Spinal cord (tissue), 10 donors: ENCODE measurements around the gene PLEKHA3. TPM values are rescaled to one million over a fixed set of nuclear protein-coding genes. Genes with fewer than 3 reads are reported as not detected.

Source experiments
- DNase-seq, 6 donors: peaks; one replicate each; pipeline versions ENCODE4 v3.0.0 to v3.0.0-alpha.2; 2013 to 2015; ENCODE audit warnings: low spot score in 6 of 6, low read depth in 4 of 6
- H3K27ac ChIP-seq: one replicate; pipeline ENCODE4 v1.5.1; 2013; ENCODE audit warnings: low read depth, low read length, control low read depth
- H3K27me3 ChIP-seq: one replicate; pipeline ENCODE4 v1.6.1; 2013; ENCODE audit warnings: low read length; ENCODE audit not compliant: control insufficient read depth, insufficient read depth
- H3K36me3 ChIP-seq: one replicate; pipeline ENCODE4 v1.6.1; 2013; ENCODE audit warnings: low read length; ENCODE audit not compliant: control insufficient read depth, insufficient read depth
- H3K4me1 ChIP-seq: one replicate; pipeline ENCODE4 v1.6.1; 2013; ENCODE audit warnings: low read length; ENCODE audit not compliant: control insufficient read depth, insufficient read depth
- H3K4me3 ChIP-seq: one replicate; pipeline ENCODE4 v1.5.1; 2013; ENCODE audit warnings: low read depth, low read length, control low read depth
- H3K9me3 ChIP-seq: one replicate; pipeline ENCODE4 v1.6.1; 2013; ENCODE audit warnings: low read length; ENCODE audit not compliant: control insufficient read depth, insufficient read depth
- WGBS: methylation state at CpG from one replicate; pipeline ENCODE4 v1.1.5; 2013; ENCODE audit warnings: missing lambda C conversion rate; ENCODE audit not compliant: insufficient coverage; 5-methylcytosine and 5-hydroxymethylcytosine counted together
- long read RNA-seq, 4 donors: transcript quantifications; one replicate each; lab custom pipeline, GENCODE V29; 2026
- polyA plus RNA-seq, 2 donors: library from polyadenylated mRNA; unstranded; fragments of 120-200 nt; gene quantifications; one replicate each; pipeline ENCODE4 v1.2.1, GENCODE V29; 2013; ENCODE audit not compliant: insufficient read length in 2 of 2
- total RNA-seq, 2 donors: library from RNA; depleted of rRNA in 1 of 2; stranded (reverse); fragments of 120-200 nt in 1 of 2; fragments of >200 nt in 1 of 2; gene quantifications; one replicate each; pipeline versions ENCODE4 v1.2.3 to v1.2.4, GENCODE V29; 2013 to 2014
- donor health status: healthy.

The PLEKHA3 gene
- total RNA-seq = 10 to 100 TPM; 13.3 to 28.1 TPM
- 10 to 100 TPM; 22.0 to 34.3 TPM for polyA plus RNA-seq
- long read RNA-seq, donor 1, full-length matches to known transcripts = 3 of 3 reads
- long read RNA-seq, donor 1, partial matches to known transcripts = 0 of 3 reads
- long read RNA-seq, donor 1, other reads (novel, unspliced or antisense) = 0 of 3 reads
- long read RNA-seq, donor 2, full-length matches to known transcripts = 1 of 1 reads
- long read RNA-seq, donor 2, partial matches to known transcripts = 0 of 1 reads
- long read RNA-seq, donor 2, other reads (novel, unspliced or antisense) = 0 of 1 reads
- long read RNA-seq, donor 3, full-length matches to known transcripts = 1 of 1 reads
- long read RNA-seq, donor 3, partial matches to known transcripts = 0 of 1 reads
- long read RNA-seq, donor 3, other reads (novel, unspliced or antisense) = 0 of 1 reads
- long read RNA-seq, donor 4, full-length matches to known transcripts = 2 of 2 reads
- long read RNA-seq, donor 4, partial matches to known transcripts = 0 of 2 reads
- long read RNA-seq, donor 4, other reads (novel, unspliced or antisense) = 0 of 2 reads

DNA sequence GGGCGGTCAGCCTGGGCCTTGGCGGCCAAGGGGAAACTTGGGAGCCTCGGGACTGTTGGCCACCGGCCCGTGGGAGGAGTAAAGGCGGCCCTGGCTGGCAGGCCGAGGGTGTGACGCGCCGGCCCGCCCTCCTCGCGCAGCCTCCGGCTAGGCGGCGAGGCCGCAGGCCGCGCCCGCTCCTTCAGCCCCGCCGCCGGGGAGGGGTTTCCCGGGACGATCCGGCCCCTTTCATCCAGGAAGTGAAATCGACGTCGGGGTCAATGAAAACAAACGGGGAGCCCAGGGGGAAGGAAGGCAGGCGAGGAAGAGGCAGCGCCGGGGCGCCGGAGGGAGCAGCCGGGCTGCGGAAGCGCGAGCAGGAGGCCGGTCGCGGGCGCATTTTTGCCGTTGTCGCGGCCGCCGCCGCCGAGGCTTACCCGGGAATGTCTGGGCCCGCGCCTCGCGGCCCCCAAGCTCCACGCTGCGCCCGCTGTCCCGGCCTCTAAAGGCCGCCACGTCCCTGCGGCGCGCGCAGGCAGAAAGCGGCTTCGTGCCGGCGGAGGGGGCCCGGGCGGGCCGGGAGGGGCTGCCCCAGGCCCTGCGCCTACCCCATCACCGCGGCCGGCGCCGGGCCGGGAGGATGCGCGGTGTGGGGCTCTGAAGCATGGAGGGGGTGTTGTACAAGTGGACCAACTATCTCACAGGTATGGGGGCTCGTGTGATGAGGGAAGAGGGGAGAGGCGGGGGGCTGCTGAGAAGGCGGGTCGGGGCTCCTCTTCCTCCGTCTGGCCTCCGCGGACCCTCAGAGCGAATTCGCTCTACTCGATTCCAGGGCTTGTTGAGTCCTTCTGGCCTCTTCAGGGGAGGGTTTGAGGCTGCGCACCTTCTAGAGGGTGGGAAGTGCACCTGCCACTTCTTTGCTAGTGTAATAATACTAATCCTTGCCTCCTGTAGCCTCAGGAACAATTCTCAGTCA, at the start of gene PLEKHA3:
TSS of gene PLEKHA3 (plus strand) at position 231 of the 955 bp plus-strand sequence. CDS start at position 644, 413 bp downstream.
- Histone ChIP-seq H3K27ac (peak within 1 kb of the TSS; percentile 99), H3K4me3 (peak within 1 kb of the TSS; percentile 91), H3K36me3 (no peaks in the 10 kb centered on the region), H3K27me3 (no peaks in the 10 kb centered on the region), H3K4me1 (peaks cover 8% of the 10 kb centered on the region), H3K9me3 (no peaks in the 10 kb centered on the region)
- under 1% methylated on average over 76 of the region's 92 CpGs for WGBS
- peak in 5 of 6 donors; percentile 77 to 97 (median 89) for DNase-seq

DNA sequence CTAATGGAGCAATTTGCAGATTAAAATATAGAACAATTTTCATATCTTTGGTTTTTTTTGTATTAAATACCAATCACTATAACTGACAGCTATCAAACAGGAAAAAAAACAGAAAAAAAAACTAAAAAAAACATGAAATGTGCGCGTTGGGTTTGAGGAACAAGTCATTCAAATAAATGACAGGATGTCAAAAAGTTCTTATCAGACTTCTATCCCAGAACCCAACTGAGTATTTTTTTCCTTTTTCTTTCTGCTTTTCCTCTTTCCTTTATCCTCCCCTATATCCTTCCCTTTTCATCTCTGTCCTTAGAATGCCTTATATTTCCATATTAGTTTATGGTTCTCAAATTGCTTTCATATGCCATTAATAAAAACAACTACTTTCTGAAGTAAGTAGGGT, 43.6 kb upstream of the PLEKHA3 start:
- no CpG with 5 or more reads among the region's 2 CpGs for WGBS
- H3K4me3 ChIP-seq = no peak overlapping the region
- no peak overlapping the region for H3K27ac ChIP-seq
- DNase-seq = no peak
- no peaks in the 10 kb centered on the region for H3K27me3 ChIP-seq
- peaks cover 28% of the 10 kb centered on the region for H3K36me3 ChIP-seq
- no peaks in the 10 kb centered on the region for H3K4me1 ChIP-seq
- H3K9me3 ChIP-seq = no peaks in the 10 kb centered on the region

DNA sequence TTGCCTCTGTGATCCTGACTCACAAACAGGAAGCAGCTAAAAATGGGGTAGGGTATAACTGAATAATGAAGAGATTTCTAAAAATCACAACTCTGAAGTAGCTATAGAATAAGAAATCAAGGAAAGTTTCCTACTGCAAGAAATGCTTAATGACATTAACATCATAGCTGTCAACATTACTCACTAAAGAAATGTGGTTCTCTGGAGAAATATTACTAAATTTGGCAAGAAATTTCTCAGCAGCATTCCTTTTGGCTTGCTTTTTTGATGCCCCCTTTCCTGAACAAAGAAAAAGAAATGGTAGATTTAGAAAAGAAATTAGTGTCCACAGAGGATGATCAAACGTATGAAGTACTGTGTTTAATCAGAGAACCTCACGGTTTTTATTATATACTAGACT, 38.8 kb upstream of the PLEKHA3 start:
- no peaks in the 10 kb centered on the region for H3K4me1 ChIP-seq
- DNase-seq = no peak
- H3K4me3 ChIP-seq = no peak overlapping the region
- H3K27me3 ChIP-seq = no peaks in the 10 kb centered on the region
- H3K9me3 ChIP-seq = no peaks in the 10 kb centered on the region
- no CpG with 5 or more reads among the region's 2 CpGs for WGBS
- peaks cover 23% of the 10 kb centered on the region for H3K36me3 ChIP-seq
- H3K27ac ChIP-seq = no peak overlapping the region

DNA sequence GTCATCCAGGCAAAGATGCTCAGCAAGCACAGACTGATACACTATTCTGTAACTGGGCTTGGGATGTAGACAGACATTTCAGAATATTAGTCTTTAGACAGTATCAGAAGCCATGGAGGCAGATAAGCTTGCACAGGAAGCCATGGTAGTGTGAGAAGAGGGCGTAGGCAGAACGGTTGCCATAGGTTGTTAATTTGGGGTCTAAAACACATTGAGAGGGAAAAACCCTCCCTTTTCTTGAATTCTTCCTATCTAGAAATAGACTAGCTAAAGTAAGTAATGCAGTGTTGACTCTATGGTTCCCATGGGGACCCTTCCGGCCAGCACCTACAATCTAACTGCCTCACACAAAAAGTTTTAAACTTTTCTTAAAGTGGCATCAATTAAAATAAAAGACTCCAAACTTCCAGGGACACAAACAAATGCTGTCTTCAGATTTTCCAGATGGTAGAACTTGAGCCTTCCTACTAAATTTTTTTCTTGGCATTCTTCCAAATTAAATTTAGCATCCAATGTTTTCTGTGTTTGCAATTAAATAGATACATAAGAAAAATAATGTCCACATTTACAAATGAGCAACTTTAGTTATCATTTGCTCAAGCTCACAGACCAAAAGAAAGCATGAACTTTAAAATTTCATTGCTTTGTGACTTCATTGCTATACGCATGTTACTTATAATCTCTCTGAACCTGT, 31.1 kb upstream of the PLEKHA3 start:
- WGBS = no CpG with 5 or more reads among the region's 4 CpGs
- peak in 2 of 6 donors; percentile 2 to 11 for DNase-seq
- H3K27ac ChIP-seq = no peak overlapping the region
- no peaks in the 10 kb centered on the region for H3K9me3 ChIP-seq
- peaks cover 17% of the 10 kb centered on the region for H3K4me1 ChIP-seq
- peaks cover 15% of the 10 kb centered on the region for H3K36me3 ChIP-seq
- peak overlapping the region; percentile 90 for H3K4me3 ChIP-seq
- H3K27me3 ChIP-seq = no peaks in the 10 kb centered on the region

DNA sequence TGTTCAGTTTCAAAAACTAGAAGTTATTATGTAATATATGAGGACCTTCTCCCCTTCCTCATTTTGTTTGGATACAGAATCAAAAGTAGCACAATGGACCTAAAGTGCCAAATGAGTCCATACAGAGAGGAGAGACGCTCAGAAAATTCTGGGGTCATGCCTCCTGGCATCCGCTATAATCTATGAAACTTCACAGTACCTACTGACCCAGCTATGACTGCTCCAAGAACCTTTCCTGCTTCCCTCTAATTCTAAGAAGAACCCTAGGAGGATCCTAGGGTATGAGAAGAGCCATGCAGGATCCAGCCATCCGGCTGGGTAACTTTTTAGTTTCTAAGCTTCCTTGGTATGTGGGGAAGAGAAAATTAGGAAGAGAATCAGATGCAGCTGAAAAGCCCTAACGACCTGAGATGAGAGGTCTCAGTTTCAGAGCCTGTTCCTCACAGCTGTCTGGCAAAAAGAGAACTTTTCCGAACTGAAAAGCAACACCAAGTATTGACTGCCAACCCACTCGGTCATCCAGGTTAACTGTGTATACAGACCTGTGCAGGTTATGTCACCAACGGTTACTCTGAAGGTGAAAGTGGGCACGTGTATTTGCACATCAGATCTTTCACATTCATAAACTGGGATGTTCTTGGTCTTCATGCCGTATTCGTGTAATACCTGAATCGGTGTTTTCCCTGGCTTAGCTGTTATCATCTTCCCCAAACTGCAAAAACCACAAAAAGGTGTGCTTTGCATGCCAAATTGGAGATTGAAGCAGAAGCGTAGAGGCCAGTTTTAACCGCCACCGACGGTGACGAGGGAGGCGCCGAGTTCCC, 30.3 kb upstream of the PLEKHA3 start:
- Histone ChIP-seq H3K27me3 (no peaks in the 10 kb centered on the region), H3K36me3 (peaks cover 15% of the 10 kb centered on the region), H3K4me3 (peak overlapping the region; percentile 90), H3K9me3 (no peaks in the 10 kb centered on the region), H3K27ac (peak overlapping the region; percentile 98), H3K4me1 (peaks cover 17% of the 10 kb centered on the region)
- 3% methylated on average over 14 of the region's 18 CpGs for WGBS
- DNase-seq = peak in 1 of 6 donors; percentile 35

DNA sequence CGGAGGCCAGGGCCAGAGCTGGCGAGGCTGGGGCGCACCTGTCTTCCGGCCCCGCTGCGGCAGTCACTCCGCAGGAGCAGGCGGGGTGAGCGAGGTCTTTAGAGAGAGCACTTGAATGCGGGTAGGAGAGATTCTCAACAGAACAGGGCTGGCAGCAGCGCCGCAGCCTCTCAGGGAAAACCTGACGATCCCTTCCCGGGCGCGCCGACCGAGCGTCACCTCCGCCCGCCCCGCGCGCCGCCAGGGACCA, 29.8 kb upstream of the PLEKHA3 start:
- Histone ChIP-seq H3K36me3 (peaks cover 14% of the 10 kb centered on the region), H3K9me3 (no peaks in the 10 kb centered on the region), H3K4me3 (peak overlapping the region; percentile 90), H3K27ac (peak overlapping the region; percentile 98), H3K27me3 (no peaks in the 10 kb centered on the region), H3K4me1 (peaks cover 17% of the 10 kb centered on the region)
- DNase-seq = no peak
- WGBS = under 1% methylated on average over 25 of the region's 25 CpGs

DNA sequence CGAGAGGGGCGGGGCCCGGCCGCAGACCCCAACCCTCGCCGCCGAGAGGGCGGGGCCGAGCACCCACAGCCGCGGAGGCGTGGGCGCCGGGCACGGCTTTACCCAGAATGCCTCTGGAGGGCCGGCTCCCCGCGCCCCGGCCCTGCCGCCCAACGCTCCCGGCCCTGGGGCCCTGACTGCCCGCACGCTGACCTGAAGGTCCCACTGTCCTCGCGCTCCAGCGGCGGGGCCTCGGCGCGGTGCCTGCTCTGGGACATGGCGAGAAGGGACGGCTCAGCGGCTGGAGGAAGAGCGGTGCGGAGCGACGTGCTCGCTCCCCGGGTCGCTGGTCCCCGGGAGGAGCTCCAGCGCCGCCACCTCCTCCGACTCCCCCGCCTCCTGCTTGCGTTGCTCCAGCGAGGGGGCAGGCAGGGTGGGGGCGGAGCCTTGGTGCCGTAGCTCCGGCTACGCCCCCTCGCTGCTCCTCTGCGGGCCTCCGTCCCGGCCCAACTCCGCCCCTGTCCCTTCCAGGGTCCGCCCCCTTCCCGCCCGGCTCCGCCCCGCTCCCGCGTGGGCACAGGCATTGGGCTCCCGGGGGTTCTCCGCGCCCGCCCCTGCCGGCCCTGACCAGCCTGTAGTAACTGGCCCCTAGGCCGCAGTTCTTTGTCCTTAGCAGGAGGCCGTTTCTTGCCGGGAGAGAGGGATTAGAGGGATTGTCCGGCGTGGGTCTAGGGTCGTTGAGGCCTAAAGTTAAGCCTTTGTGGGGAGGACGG, 29.3 kb upstream of the PLEKHA3 start, which contains the start of the genes PJVK and PRKRA:
TSS of gene PJVK (plus strand) at position 605 of the 752 bp plus-strand sequence. CDS start 2,032 bp downstream, outside the sequence.
TSS of gene PRKRA (minus strand) at position 402 of the 752 bp plus-strand sequence. CDS start at position 257, 145 bp downstream.
- whole genome bisulfite sequencing = under 1% methylated on average over 76 of the region's 76 CpGs
- peaks cover 17% of the 10 kb centered on the region for H3K4me1 ChIP-seq
- H3K4me3 ChIP-seq = peak within 1 kb of the TSS; percentile 90

DNA sequence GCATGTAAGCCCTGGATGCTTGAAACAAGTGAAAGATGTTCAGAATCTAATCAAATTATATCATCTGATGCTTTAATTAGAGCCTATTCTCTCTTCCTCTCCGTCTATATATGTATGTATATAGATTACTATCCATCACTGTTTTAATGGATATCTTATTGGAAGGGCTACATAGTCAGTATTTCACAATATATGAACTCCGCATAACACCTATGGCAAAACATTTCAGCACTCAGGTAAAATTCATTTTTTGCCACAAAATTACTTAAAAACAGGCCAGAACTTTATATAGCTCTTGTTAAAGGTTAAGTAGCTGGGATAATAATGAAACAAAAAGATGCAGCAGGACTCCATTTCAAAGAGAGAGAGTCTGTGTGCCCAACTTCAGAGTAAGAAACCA, 27.9 kb upstream of the PLEKHA3 start:
- Histone ChIP-seq H3K9me3 (no peaks in the 10 kb centered on the region), H3K4me1 (peaks cover 17% of the 10 kb centered on the region), H3K27ac (no peak overlapping the region), H3K27me3 (no peaks in the 10 kb centered on the region), H3K4me3 (no peak overlapping the region), H3K36me3 (no peaks in the 10 kb centered on the region)
- WGBS = no CpG with 5 or more reads among the region's 2 CpGs
- DNase-seq = peak in 1 of 6 donors; percentile 8

More for the DNA sequence above, 29.3 kb upstream of the PLEKHA3 start, which contains the start of the genes PJVK and PRKRA:
- Histone ChIP-seq H3K27me3 (no peaks in the 10 kb centered on the region), H3K36me3 (peaks cover 9% of the 10 kb centered on the region), H3K9me3 (no peaks in the 10 kb centered on the region), H3K27ac (peak within 1 kb of the TSS; percentile 98)
- peak; percentile 93 to 99 (median 94) for DNase-seq
